ENCODE results near the gene UBE2O.

UBE2O gene

DNA sequence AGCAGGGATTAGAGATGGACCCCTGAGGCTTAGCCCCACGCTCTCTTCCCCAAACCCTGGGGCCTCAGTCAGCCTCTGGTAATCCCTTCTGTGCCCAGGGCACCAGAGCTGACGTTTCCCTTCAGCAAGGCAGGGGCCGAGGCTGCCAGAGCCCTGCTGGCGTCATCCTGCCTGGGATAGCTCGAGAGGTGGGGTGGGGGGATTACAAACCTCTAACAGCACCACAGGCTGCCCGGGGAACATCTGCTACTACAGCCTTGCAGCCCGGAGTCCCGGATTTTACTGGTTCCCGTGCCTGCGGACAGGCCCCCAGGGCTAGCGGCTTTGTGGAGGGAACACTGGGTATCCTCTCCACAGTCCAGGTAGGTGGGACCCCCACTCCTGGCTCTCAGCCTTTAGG, 14.4 kb upstream of the UBE2O start, which contains the start of gene AANAT:
Gene AANAT (plus strand): TSS at position 238 of the 400 bp plus-strand sequence. CDS start 1,144 bp downstream, outside the sequence.
- DNase-seq: no peak

DNA sequence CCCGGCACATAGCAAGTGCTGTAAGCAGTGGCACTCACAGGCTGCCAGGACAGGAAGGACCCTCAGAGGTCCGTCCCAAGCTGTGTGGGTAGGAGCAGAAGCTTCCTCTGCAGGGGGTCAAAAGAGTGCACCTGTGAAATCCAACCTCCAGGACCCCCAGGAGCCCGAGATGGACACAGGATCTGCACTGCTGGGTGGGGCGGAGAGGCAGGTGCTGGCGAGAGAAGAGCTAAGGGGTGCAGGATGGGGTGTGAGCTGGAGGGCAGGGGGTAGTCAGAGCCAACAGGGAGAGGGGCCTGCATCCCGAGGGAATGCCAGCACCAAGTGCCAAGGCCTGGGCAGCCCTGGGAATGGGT, 13.8 kb upstream of the UBE2O start:
- no peak for DNase-seq

DNA sequence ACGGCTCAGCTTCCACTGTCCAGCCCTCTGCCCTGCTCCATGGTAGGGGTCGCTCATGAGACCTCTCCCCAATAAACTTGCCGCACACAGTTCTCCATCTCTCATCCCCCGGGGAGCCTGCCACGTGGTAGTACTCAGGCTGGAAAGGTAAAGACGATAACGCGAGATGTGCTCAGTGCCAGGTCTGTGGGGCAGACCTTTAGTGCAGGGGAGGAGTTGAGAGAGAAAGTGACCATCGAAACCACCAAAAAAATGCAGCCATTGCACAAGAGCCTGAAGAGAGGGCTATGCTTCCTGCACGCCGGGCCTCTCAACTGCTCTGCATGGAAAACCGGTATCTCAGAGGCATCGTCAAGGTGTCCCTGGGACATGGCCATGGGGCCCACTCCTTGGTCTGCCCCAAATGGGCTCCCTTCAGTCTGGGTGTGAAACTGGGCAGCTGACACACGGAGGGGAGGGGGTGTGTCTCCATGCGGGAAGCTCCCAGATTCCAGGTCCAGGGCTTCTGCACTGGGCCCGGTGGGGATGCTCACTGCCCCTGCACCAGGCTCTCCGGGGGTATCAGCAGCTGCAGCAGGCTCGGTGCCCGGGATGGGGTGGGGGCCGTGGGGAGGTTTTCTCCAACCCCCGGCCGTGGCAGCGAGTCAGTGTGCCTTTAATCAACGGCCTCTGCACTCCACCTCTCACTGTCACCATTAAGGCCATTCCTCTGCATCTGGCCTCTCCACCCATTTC, 9.8 kb upstream of the UBE2O start:
- no peak for DNase-seq

DNA sequence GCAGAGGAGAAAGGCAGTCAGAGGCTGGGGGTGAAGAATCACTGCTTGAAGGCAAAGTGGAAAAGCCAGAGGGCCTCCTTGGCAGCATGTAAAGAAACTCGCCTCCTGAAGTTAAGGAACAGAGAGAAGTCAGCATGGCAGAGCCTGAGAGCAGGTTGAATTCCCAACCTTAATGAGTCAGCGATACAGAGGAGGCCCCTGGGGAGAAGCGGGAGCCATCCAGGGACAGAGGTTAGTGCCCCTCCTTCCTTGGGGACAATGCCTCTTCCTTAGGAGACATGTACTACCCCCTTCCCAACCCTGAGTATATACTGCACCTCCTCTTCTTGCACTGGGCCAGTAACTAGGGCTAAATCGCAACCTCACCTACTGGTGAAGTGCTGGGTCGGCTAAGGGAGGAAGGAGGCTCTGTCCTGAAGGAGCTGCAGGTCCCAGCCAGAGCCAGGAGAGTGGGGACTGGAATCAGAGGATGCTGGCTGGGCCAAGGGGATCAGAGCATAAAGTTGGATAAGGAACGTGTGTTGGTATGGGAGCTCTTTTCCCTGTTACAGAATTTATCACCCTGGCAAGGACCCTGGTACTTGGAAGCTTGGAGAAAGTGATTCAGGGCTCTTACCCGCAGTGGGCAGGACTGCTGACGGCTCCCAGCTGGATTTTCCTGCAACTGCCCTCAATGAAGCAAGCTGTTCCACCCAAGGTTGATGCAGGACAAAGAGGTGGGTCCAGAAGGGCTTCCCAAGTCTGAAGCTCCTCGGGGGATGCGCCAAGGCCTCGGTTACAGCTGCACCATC, 9.0 kb upstream of the UBE2O start:
- no peak for DNase-seq

DNA sequence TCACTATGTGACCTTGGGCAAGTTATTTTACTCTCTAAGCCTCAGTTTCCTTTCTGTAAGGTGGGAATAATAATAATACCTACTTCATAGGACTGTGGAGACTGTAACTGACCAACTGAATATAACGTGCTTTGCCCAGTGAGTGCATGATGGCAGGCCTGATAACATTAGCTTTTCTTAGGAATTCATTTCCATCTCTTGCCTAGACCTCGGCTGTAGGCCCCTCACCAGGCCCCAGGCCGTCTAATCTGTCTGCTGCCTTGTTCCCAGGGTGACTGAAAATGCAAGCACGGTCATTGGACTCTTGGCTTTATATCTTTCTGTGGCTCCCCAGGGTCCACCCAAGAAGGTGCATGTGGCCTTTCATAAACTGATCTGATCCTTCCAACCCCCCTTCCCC, 6.7 kb upstream of the UBE2O start:
- no peak for DNase-seq

DNA sequence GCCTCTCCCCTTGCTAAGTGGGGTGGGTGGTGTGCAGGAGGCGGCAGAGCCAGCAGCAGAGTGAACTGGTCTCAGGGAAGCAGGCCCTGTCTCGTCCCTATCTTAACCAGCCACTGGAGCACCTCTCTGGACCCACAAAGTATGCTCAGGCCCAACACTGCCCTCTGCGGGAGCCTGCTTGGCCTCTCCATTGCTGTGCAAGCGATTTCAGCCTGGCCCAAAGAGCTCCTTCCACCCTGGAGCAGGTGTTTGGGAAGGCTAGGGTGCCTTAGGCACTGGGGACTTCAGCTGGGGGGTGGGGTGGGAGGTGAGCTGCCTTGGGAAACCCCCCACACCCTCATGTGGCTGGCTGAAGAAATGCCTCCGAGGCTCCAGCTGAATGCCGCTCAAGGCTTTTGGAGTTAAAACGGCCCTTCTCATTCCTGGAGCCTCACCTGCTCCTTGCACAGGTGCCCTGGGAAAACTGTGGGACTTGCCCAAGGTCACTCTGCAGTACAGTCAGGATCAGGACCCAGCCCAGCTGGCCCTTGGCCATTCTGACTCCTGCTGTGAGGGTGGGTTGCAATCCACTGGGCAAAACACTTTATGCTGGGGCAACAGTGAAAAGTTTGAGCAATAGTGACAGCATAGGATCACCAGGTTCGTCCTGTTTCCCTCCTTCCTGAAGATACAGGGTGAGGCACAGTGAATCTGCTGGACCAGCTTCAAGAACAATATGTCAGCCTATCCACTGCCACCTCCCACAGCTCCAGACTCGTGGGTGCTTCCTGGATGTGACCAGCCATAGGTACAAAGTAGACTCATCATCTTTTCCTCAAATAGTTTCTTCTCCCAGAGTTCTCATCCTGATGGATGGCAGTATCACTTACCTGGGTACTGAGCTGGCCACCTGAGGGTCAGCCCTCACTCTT, 5.9 kb upstream of the UBE2O start:
- DNase-seq: peak in 1 of 14 donors; percentile 16

DNA sequence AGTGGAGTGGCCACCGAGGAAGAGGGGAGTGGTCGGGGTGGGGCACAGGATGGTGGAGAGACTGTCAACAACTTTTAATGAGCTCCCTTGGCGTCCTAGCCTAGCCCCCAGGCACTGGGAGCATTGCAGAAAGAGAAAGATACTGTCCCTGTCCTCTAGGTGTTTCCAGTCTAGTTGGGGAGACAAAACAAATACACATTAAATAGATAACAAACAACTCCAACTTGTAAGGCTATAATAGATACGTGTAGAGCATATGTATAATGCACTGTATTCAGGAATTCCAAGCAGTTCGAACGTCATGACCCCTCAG, 435 bp upstream of the UBE2O start:
- no peak for DNase-seq

DNA sequence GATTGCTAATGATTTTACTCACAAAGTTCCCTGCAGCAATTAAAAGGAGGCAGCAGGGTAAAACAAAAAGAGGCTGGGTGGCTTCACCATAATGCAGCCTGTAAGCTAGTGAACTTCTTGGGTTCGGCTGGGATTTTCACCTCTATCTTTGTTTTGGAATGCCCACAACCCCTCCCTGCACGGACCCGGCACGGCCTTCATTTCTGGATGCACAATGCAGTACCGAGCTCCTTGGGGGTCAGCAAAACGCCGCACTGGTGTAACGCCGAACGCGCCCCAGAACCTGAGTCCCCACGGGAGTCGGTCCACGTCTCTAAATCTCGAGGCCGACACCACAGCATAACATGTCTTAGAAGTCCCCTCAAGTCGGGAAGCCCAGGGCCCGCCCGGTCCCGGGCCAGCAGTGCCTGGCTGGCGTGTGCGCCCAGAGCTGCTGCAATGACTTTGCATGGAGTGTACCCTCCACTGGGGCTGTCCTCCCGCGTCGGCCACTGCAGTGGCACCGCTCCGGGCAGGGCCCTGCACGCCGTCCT, 759 bp downstream of the UBE2O start:
- DNase-seq: no peak

DNA sequence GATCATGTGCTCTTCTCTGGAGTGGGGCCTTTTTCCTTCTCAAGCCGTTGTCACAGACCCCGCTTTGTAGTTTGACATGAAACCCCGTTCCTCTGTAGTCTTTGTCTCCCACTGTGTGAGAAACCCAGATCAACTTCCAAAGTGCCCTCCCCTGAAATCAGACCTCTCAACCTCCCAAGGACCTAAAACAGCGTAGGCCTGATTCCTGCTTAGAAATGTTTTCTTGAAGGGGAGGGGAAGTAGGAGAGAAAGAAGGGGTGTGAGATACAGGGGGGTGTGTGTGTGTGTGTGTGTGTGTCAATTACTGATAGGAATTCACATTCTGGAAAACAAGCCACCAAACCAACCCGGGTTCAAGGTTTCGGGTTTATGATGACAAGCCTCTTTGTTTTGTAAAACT, 1.4 kb downstream of the UBE2O start:
- no peak for DNase-seq

DNA sequence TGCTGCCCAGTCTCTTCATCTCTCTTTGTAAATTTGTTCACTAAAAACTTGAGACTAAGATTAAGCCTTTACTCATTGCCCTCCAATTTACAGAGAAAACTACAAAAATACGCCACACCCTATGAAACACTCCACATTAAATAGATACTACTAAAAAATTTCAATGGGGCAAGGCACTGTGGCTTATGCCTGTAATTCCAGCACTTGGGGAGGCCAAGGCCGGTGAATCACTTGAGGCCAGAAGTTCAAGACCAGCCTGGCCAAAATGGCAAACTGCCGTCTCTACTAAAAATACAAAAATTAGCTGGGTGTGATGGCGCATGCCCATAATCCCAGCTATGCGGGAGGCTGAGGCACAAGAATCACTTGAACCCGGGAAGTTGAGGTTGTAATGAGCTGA, 3.8 kb downstream of the UBE2O start:
- no peak for DNase-seq

DNA sequence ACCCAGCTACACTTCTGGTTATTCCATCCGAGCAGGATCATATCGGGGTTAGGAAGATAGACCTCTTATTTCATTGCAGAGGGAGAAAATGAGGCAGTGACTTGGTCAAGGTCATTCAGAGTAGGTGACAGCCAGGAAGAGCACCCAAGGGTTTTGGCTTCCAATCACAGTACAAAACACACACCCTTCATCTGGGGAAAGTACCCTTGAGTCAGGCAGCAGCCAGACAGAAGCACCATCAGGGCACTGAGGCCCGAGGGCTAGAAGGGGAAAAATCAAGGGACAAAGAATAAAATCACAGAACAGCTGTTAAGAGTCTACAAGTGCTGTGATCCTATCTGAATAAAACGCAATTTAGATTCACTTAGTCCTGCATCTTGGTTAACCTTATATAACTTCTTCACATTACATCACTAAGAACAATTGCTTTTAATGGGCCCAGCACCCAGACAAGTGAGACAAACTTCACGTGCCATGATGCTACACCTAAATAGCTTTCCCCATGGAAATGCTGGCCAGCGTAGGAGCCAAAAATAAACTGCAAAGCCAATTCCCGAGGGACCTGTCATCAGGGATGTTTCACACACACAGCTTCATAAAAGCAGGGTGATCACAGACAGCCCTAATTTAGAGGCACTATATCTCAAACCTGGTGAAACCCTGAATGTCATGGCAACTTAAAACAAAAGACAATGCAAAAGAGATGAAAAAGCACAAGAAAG, 4.9 kb downstream of the UBE2O start:
- no peak for DNase-seq

DNA sequence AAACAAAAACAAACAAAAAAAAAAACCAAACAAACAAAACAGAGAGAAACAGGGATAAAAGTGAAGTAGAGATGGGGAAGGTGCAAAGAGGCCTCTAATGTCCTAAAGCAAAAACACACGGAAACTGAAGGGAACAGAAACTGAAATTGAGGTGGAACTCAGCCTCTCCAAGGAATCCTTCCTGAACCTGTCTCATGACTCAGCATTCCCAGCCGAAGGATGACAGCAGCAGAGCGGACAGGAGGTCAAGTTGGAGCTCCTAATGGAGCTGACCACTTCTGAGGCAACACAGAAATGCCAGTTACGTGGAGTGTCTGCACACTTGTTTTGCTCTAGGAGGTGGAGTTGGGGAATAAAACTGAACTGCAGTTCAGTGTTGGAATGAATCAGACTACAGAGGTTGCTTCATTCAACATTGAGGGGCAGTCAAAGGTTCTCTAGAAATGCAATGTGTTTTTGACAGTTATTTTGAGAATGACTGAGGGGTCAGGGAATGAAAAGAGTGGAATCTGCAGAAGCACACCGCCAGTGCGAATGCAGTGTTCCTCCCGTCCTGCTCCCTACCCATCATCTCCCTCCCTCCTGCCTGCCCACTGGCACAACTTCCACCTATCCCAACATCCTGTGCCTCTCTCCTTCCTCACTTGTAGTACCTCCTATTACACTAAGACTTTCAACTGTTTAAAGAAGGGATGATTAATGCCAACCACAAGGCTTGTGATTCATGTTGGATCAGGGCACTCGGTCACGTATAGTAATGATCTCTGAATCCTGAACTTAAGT, 6.3 kb downstream of the UBE2O start:
- peak in 1 of 14 donors; percentile 29 for DNase-seq

DNA sequence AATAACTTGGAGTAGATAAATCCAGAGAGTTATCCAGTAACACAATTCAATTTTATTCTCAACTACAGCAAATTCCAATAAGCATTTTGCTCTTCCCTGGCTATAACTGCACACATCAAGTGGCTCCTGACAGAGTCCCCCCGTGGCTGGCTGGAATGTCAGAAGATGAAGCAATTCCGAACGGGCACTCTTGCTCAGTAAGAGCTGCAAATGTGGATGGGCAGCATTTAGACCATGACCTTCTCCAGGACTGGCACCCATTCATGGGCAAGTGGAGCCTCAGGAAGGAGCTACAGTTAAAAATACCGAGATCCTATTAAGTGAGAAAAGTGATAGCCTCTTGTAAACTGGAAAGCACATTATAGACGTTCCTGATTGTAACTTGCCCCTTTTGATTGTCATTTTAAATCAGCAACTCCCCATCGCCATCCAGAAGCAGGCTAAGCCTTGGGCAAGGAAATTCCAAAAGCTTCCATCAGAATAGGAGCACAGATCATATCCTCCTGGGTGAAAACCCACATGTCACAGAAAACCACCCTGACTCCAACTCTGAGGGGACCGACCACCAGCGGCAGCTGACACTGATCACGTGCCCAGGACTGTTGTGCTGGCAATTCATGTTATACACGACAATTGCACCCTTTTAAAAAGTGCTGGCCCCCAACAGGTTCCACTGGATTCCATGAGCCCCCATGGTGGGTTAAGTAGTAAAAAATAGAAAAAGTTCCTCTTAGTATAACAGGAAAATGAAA, 7.1 kb downstream of the UBE2O start:
- DNase-seq: no peak

DNA sequence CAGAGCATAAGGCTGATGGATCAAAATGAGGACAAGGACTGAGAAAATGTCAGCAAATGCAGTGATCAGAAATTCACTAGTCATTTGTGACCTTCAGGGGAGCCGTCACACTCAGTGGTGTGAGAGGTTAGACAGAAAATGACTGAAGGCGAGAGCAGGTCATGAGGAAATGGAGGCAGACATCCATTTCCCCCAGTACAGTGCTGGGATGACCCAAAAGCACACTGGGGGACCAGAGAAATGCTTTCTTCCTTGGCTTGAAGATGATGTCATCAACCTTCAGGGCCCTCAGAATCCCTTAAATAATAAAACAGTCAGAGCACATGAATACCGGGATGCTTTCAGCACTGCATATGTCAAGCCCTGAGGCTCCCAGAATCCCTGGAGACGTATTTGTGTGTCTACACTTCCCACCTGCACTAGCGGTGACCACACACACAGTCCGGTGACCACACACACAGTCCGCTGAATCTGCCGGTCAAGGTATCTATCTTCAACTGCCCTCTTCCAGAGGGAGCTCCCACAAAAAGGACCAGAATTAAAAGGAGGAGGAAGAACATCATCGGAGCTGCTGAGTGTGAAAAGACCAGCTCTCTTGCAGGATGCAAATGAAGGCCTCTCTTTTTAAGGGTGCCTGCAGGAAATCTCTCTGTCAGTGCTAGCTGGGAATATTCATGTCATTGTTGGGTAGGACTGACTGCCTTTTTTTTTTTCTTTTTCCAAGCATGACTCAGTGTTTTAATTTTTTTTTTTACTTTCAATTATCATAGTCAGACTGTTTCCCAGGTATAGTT, 8.2 kb downstream of the UBE2O start:
- no peak for DNase-seq

DNA sequence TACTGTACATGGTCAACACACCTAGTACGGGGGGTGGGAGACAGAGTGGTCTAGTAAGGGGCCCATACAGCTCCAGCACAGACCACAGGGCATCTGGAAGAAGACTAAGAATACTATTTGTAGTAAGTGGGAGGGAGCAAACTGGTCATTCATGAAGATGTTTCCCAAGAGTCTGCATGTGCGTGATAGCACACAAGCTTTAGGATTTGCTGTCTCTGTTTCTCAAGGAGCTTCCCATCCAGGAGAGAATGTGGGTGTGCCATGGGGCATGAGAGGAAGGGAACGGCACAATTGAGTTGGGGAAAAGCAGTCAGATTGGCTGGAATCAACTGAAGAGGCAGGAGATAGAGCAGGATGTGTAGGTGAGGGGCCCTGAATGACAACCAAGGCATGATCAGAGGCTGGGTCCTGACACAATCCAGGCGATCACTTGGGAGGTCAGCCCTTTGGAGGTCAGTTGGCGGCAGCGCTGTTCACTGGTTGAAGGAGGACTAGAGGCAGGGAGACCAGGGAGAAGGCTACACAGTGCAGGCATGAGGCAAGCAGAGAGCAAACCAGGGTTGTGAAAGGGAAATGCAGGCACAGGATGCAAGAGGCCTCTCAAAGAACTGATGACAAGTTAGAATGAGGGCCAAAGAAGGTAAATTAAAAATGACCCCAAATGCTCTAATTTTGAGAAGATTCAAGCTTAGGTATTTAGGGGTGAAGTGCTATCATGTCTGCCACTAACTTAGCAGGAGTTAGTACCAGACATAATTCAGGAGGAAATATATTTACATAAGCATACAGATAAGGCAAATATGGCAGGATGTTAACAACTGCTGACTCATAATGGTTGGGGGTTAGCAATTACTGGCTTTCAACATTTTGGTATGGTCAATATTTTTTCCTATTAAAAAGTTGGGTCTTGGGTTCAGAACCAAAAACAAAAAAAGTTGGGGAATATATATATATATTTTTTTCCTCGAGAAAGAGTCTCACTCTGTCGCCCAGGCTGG, 10.3 kb downstream of the UBE2O start:
- DNase-seq: no peak

DNA sequence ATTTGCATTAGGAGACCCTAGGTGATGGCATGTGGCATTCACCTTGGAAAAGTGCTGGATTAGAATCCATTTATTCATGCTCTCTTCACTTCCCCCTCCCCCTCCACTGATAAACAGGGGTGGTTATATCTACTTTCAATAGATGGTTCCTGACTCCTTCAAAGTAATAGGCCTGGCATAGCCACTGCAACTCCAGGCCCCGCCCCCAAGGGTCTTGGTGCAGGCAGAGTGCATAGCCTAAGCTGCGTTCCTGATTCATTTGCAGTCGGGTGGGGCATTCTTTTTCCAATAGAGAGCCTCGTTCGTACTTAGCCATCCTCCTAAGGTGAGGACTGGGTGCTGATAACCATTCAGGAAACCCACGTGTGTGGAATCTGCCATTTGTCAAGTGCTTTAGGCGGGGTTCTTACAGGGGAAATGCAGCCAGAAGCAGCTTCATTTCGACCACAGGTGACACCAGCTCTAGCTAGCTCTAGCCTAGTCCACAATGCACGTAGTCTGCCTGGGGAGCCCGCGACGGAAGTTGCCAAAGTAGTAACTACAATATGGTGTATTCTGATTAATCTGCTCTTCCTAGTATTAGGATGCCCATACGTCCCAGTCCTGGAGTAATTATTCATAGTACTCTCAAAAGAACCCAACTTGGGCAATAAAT, 11.1 kb downstream of the UBE2O start:
- DNase-seq: no peak

DNA sequence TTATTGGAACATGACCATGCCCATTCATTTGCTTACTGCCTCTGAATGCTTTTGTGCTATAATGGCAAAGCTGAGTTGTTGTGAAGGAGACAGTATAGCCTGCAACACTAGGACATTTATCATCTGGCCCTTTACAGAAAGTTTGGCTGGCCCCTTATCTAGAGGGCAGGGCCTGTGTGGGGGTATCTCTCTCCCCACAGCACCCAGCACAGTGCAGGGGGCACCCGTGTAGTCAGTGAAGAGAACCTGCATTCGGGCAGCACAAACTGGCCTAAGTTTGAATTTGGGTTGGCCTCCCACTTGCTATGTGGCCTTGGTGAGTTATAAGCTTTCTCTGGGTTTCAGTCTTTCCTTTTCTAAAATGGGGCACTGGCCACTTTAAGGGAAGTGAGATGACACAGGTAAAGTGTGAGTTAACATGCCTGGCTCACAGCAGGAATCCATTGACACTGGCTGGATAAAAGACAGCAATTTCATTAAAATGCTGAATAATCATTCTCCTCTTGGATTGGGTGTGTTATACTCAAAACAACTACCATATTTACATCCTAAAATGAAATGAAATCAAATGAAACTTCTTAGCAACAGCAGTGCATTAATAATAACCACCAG, 12.1 kb downstream of the UBE2O start:
- DNase-seq: no peak

All from C1 segment of cervical spinal cord (tissue), 14 donors.